Measurements from ENCODE around the gene RSBN1.

DNA sequence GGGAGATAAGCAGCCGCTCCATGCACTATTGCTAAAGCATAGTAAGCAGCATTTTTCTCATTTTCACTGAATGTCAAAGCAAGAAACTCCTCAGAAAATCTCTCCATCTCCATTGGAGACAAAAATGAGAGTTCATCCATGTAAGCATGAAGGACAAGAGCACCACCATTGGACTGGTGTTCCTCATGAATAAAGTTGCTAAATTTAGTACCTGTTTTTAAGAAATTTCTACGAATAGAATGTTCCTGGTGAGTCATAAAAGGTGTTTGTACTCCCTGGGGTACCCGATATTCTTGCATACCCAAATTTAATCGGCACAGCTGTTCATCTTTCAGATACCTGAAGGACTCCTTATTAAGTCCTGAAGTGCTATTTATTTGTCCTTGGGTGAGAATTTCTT is 14.8 kb downstream of the RSBN1 start:
- TF ChIP-seq POLR2A (IDR thresholded peaks at IDR 0.05; ENCODE audit: low read depth), result no peak
- TF ChIP-seq, protein P1, sequence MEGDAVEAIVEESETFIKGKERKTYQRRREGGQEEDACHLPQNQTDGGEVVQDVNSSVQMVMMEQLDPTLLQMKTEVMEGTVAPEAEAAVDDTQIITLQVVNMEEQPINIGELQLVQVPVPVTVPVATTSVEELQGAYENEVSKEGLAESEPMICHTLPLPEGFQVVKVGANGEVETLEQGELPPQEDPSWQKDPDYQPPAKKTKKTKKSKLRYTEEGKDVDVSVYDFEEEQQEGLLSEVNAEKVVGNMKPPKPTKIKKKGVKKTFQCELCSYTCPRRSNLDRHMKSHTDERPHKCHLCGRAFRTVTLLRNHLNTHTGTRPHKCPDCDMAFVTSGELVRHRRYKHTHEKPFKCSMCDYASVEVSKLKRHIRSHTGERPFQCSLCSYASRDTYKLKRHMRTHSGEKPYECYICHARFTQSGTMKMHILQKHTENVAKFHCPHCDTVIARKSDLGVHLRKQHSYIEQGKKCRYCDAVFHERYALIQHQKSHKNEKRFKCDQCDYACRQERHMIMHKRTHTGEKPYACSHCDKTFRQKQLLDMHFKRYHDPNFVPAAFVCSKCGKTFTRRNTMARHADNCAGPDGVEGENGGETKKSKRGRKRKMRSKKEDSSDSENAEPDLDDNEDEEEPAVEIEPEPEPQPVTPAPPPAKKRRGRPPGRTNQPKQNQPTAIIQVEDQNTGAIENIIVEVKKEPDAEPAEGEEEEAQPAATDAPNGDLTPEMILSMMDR (IDR thresholded peaks at IDR 0.05), result no peak
- TF ChIP-seq EP300 (IDR thresholded peaks at IDR 0.05), result no peak

All from esophagus muscularis mucosa (tissue), 4 donors.